Ishikawa (cell line): ENCODE results near the gene MYBPH.

Experiments
- CEBPB ChIP-seq: IDR thresholded peaks from 2 replicates; pipeline ENCODE4 v1.6.1; 2012
- CREB1 ChIP-seq: IDR thresholded peaks from 2 replicates; pipeline ENCODE4 v1.6.1; 2012; ENCODE audit warnings: low read depth
- EGR1 ChIP-seq: IDR thresholded peaks from 2 replicates; pipeline ENCODE4 v1.6.1; 2012
- EP300 ChIP-seq: IDR thresholded peaks from 2 replicates; pipeline ENCODE4 v1.6.1; 2012; ENCODE audit warnings: borderline replicate concordance
- FOXM1 ChIP-seq: IDR thresholded peaks from 2 replicates; pipeline ENCODE4 v1.6.1; 2012; ENCODE audit warnings: low read depth, borderline replicate concordance
- MAX ChIP-seq: IDR thresholded peaks from 2 replicates; pipeline ENCODE4 v1.6.1; 2012
- NFIC ChIP-seq: IDR thresholded peaks from 2 replicates; pipeline ENCODE4 v1.6.1; 2012
- RAD21 ChIP-seq: IDR thresholded peaks from 2 replicates; pipeline ENCODE4 v1.6.1; 2012; ENCODE audit warnings: low read depth
- REST ChIP-seq: IDR thresholded peaks from 2 replicates; pipeline ENCODE4 v1.6.1; 2012; ENCODE audit warnings: low read depth, mild to moderate bottlenecking
- TAF1 ChIP-seq: IDR thresholded peaks from 2 replicates; pipeline ENCODE4 v1.6.1; 2012; ENCODE audit warnings: low read depth, mild to moderate bottlenecking
- TCF12 ChIP-seq: IDR thresholded peaks from 2 replicates; pipeline ENCODE4 v1.6.1; 2012; ENCODE audit warnings: low read depth
- TEAD4 ChIP-seq: IDR thresholded peaks from 2 replicates; pipeline ENCODE4 v1.6.1; 2012
- USF1 ChIP-seq: IDR thresholded peaks from 2 replicates; pipeline ENCODE4 v1.6.1; 2012
- YY1 ChIP-seq: IDR thresholded peaks from 2 replicates; pipeline ENCODE4 v1.6.1; 2012; ENCODE audit warnings: low read depth
- ZBTB7A ChIP-seq: IDR thresholded peaks from 2 replicates; pipeline ENCODE4 v1.6.1; 2012; ENCODE audit warnings: low read depth

MYBPH gene

GRCh38 chr1:203179667-203180005, 4.0 kb upstream of the MYBPH start:
- TF ChIP-seq NFIC (no peak), TCF12 (no peak), CREB1 (no peak), RAD21 (no peak), ZBTB7A (no peak), USF1 (no peak), REST (no peak), YY1 (no peak), MAX (no peak), FOXM1 (no peak), EGR1 (no peak), TAF1 (no peak), TEAD4 (no peak), CEBPB (no peak), EP300 (no peak)

GRCh38 chr1:203178821-203179666, 3.4 kb upstream of the MYBPH start:
- TF ChIP-seq TAF1 (no peak), RAD21 (no peak), MAX (no peak)

- TF ChIP-seq TCF12 = no peak
- no peak for TF ChIP-seq NFIC
- no peak for TF ChIP-seq CEBPB
- no peak for TF ChIP-seq EP300
- no peak for TF ChIP-seq TAF1
- TF ChIP-seq MAX = no peak
- TF ChIP-seq FOXM1 = no peak
- no peak for TF ChIP-seq CREB1
- no peak for TF ChIP-seq REST
Measured at GRCh38 chr1:203178083-203178482, 2.5 kb upstream of the MYBPH start.

GRCh38 chr1:203177470-203178039, 1.9 kb upstream of the MYBPH start:
- TF ChIP-seq CEBPB (no peak), CREB1 (no peak), YY1 (no peak), NFIC (no peak), TEAD4 (no peak), EGR1 (no peak), EP300 (no peak), REST (no peak), USF1 (no peak)
